Loucy (cell line): ENCODE data around the gene SEMA3D.

Experiments used
- H2AFZ ChIP-seq: fragments of 200-600 bp; sonication (generic); 2 replicates; pipeline ENCODE4 v1.6.0; 2016; ENCODE audit warnings: antibody characterized with exemption, mild to moderate bottlenecking, low read length, moderate library complexity
- H3F3A ChIP-seq: fragments of 200-600 bp; 2 replicates; pipeline ENCODE4 v1.6.0; 2016; ENCODE audit warnings: antibody characterized with exemption, low read depth, mild to moderate bottlenecking
- H3K27me3 ChIP-seq: fragments of 200-600 bp; sonication (generic); 2 replicates; pipeline ENCODE4 v1.6.1; 2014; ENCODE audit warnings: low read length, mild to moderate bottlenecking; ENCODE audit not compliant: insufficient read depth, poor library complexity, severe bottlenecking
- H3K36me3 ChIP-seq: fragments of 200-600 bp; sonication (generic); 2 replicates; pipeline ENCODE4 v1.6.1; 2016; ENCODE audit warnings: low read length; ENCODE audit not compliant: insufficient read depth
- H3K4me1 ChIP-seq: fragments of 200-600 bp; sonication (generic); 2 replicates; pipeline ENCODE4 v1.5.1; 2014; ENCODE audit warnings: low read length, mild to moderate bottlenecking; ENCODE audit not compliant: insufficient read depth, poor library complexity, severe bottlenecking
- H3K4me2 ChIP-seq: fragments of 200-600 bp; sonication (generic); 2 replicates; pipeline ENCODE4 v1.6.0; 2014; ENCODE audit warnings: antibody characterized with exemption, low read length, low read depth, mild to moderate bottlenecking; ENCODE audit not compliant: poor library complexity, severe bottlenecking
- H3K4me3 ChIP-seq: fragments of 200-600 bp; sonication (generic); 2 replicates; pipeline ENCODE4 v1.5.1; 2014; ENCODE audit warnings: low read length, mild to moderate bottlenecking, mixed read lengths; ENCODE audit not compliant: poor library complexity, severe bottlenecking
- H3K79me2 ChIP-seq: fragments of 200-600 bp; sonication (generic); 2 replicates; pipeline ENCODE4 v1.6.1; 2014; ENCODE audit warnings: low read length; ENCODE audit not compliant: insufficient read depth
- H3K9ac ChIP-seq: fragments of 200-600 bp; sonication (generic); 2 replicates; pipeline ENCODE4 v1.6.0; 2014; ENCODE audit warnings: mild to moderate bottlenecking, low read depth, low read length, moderate library complexity; ENCODE audit not compliant: poor library complexity, severe bottlenecking
- H3K9me2 ChIP-seq: fragments of 200-600 bp; sonication (generic); replicated peaks from 2 replicates; pipeline ENCODE4 v1.6.1; 2016; ENCODE audit warnings: low read depth, low read length, mixed read lengths
- H3K9me3 ChIP-seq: fragments of 200-600 bp; sonication (generic); 2 replicates; pipeline ENCODE4 v1.6.1; 2014; ENCODE audit warnings: mild to moderate bottlenecking, antibody characterized with exemption, low read length, low read depth; ENCODE audit not compliant: insufficient read depth
- H4K20me1 ChIP-seq: fragments of 200-600 bp; sonication (generic); 2 replicates; pipeline ENCODE4 v1.6.0; 2014; ENCODE audit warnings: antibody characterized with exemption, low read length, mild to moderate bottlenecking; ENCODE audit not compliant: insufficient read depth, poor library complexity, severe bottlenecking
- EZH2phosphoT487 ChIP-seq: fragments of 200-600 bp; IDR thresholded peaks from 2 replicates; pipeline ENCODE4 v1.6.1; 2018; ENCODE audit warnings: antibody characterized with exemption, mild to moderate bottlenecking, moderate library complexity, borderline replicate concordance
- TF ChIP-seq, protein P1 (sequence below): fragments of 200-600 bp; sonication (generic); conservative IDR thresholded peaks from 2 replicates; pipeline ENCODE4 v1.5.1; 2014; ENCODE audit warnings: mild to moderate bottlenecking, antibody characterized with exemption, low read length

SEMA3D gene

DNA sequence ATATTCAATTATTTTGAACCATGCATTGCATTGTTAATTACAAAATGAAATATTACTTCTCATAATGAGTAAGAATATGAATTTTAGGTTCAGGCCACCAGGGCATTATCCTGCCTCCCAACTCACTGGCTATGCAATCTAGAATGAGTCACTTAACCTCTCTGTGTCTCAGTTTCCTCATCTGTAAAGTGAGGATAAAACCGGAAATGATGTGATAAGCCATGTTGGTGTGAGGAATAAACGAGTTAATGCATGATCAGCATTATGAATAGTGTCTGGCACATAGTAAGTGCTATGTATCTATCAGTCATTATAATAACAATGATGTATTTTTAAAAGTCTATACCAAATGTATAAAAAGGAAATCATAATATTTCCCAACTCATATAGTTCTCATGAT is 85.5 kb downstream of the SEMA3D start:
- Histone ChIP-seq H3K27me3 (no peaks in the 10 kb centered on the region), H3K36me3 (no peaks in the 10 kb centered on the region), H3K4me3 (no peak overlapping the region), H3F3A (no peaks in the 10 kb centered on the region), H3K9me3 (no peaks in the 10 kb centered on the region), H2AFZ (no peak overlapping the region), H3K9me2 (no peaks in the 10 kb centered on the region), H3K4me2 (no peak overlapping the region), H3K4me1 (no peaks in the 10 kb centered on the region), H3K79me2 (no peaks in the 10 kb centered on the region), H3K9ac (no peak overlapping the region), H4K20me1 (no peaks in the 10 kb centered on the region)
- TF ChIP-seq EZH2phosphoT487, result no peak
- TF ChIP-seq, protein P1, sequence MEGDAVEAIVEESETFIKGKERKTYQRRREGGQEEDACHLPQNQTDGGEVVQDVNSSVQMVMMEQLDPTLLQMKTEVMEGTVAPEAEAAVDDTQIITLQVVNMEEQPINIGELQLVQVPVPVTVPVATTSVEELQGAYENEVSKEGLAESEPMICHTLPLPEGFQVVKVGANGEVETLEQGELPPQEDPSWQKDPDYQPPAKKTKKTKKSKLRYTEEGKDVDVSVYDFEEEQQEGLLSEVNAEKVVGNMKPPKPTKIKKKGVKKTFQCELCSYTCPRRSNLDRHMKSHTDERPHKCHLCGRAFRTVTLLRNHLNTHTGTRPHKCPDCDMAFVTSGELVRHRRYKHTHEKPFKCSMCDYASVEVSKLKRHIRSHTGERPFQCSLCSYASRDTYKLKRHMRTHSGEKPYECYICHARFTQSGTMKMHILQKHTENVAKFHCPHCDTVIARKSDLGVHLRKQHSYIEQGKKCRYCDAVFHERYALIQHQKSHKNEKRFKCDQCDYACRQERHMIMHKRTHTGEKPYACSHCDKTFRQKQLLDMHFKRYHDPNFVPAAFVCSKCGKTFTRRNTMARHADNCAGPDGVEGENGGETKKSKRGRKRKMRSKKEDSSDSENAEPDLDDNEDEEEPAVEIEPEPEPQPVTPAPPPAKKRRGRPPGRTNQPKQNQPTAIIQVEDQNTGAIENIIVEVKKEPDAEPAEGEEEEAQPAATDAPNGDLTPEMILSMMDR, result no peak

DNA sequence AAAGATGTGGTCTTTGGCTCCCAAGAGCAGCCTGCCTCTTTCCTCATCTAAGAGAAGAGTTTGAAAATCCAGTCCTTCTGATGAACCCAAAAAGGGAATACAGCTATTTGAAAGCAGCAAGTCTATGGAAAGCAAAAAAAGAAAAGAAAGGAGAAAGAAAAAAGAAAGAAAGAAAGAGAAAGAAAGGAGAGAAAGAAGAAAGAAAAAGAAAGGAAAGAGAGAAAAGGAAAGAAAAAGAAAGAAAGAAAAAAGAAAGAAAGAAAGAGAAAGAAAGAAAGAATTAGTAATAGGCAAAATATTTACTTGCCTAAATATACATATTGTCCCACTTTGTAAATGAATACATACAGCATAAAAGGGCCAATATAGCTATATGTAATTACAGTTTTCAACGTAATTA is 89.0 kb downstream of the SEMA3D start:
- no peak overlapping the region for H3K9ac ChIP-seq
- H3K36me3 ChIP-seq, result no peaks in the 10 kb centered on the region
- H3K4me1 ChIP-seq, result no peaks in the 10 kb centered on the region
- H3K9me2 ChIP-seq, result no peaks in the 10 kb centered on the region
- no peak overlapping the region for H3K4me3 ChIP-seq
- no peaks in the 10 kb centered on the region for H4K20me1 ChIP-seq
- H3K4me2 ChIP-seq, result no peak overlapping the region
- no peaks in the 10 kb centered on the region for H3K27me3 ChIP-seq
- H2AFZ ChIP-seq, result no peak overlapping the region
- no peaks in the 10 kb centered on the region for H3K9me3 ChIP-seq
- H3F3A ChIP-seq, result no peaks in the 10 kb centered on the region
- no peaks in the 10 kb centered on the region for H3K79me2 ChIP-seq
- no peak for TF ChIP-seq EZH2phosphoT487
- TF ChIP-seq, protein P1, result no peak

DNA sequence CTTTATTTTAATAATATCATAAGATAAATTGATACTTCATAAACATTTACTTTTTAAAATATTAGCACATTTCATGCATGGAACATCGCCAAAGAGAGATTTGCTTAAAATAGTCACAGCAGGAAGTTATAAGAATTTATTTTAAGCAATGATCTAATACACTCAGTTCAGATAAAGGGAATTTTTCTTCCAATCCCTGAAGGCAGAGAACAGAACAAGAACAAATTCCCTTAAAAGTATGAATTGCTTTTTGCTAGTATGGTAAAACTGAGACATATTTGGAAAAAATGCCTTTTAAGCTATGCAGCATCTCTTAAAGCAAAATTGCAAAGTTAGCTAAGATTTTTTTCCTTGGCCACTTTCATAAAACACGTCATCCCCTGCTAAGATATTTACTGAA is 91.0 kb downstream of the SEMA3D start:
- Histone ChIP-seq H3K4me1 (no peaks in the 10 kb centered on the region), H3K4me2 (no peak overlapping the region), H3K4me3 (no peak overlapping the region)

More for the DNA sequence above, 91.0 kb downstream of the SEMA3D start:
- Histone ChIP-seq H3K9ac (no peak overlapping the region), H3K79me2 (no peaks in the 10 kb centered on the region), H3K36me3 (no peaks in the 10 kb centered on the region), H3K27me3 (no peaks in the 10 kb centered on the region), H3F3A (no peaks in the 10 kb centered on the region), H3K9me3 (no peaks in the 10 kb centered on the region), H2AFZ (no peak overlapping the region), H4K20me1 (no peaks in the 10 kb centered on the region), H3K9me2 (no peaks in the 10 kb centered on the region)
- TF ChIP-seq, protein P1, result no peak
- TF ChIP-seq EZH2phosphoT487, result no peak
